DND-41 (cell line): ENCODE measurements around the gene TMEM30B.

Experiments used
- CTCF ChIP-seq: IDR thresholded peaks from 2 replicates; pipeline ENCODE4 v1.5.1; 2012; ENCODE audit warnings: borderline replicate concordance, low read length, moderate library complexity, mild to moderate bottlenecking; ENCODE audit not compliant: poor library complexity, severe bottlenecking; ENCODE audit errors: extremely low read depth
- EZH2 ChIP-seq: IDR thresholded peaks from 3 replicates; pipeline ENCODE4 v1.6.1; 2012; ENCODE audit warnings: borderline replicate concordance, low read depth, mild to moderate bottlenecking, moderate library complexity, low read length, inconsistent platforms; ENCODE audit not compliant: severe bottlenecking

- no peak for TF ChIP-seq CTCF
- TF ChIP-seq EZH2: no peak
These were observed 19.1 kb upstream of the TMEM30B start for GRCh38 chr14:61300209-61300608.
